PC-3 (cell line): ENCODE results near the gene TMEM178B. TPM values are rescaled to one million over a fixed set of nuclear protein-coding genes. Genes with fewer than 3 reads are reported as not detected.

Experiments used
- ATAC-seq: fragments of 200-7000 bp; cut with Tn5 transposase; 2 replicates; pipeline ENCODE4 v1.9.1; 2020; ENCODE audit warnings: mild to moderate bottlenecking, moderate library complexity
- BruUV-seq: library from RNA; stranded (reverse); fragments of 400-500 nt; replicated peaks from 2 replicates; lab custom pipeline; 2021; lab: Mats Ljungman, UMichigan
- CTCF ChIA-PET: fragments of 300-600 bp; sonication (Branson Sonifier 250); formaldehyde crosslinking; loops from one replicate; lab custom pipeline; 2022; ENCODE audit warnings: antibody characterized with exemption; lab: Charles Lee
- POLR2A ChIA-PET: fragments of 300-600 bp; sonication (Branson Sonifier 250); formaldehyde crosslinking; loops from one replicate; lab custom pipeline; 2022; ENCODE audit warnings: antibody characterized with exemption; ENCODE audit not compliant: unreplicated experiment; lab: Charles Lee
- DNase-seq: peaks from one replicate; pipeline ENCODE4 v3.0.0-alpha.2; 2015
- H2AFZ ChIP-seq: fragments of 300-600 bp; sonication (generic); 2 replicates; pipeline ENCODE4 v1.6.0; 2016; ENCODE audit warnings: antibody characterized with exemption, low read length
- H3F3A ChIP-seq: fragments of 300-600 bp; sonication (generic); one replicate; pipeline ENCODE4 v1.6.0; 2017; ENCODE audit warnings: antibody characterized with exemption, low read length, control low read depth, mild to moderate bottlenecking; ENCODE audit not compliant: unreplicated experiment
- H3K27ac ChIP-seq: fragments of 300-600 bp; sonication (generic); 2 replicates; pipeline ENCODE4 v1.5.1; 2016; ENCODE audit warnings: mild to moderate bottlenecking, low read length
- H3K27me3 ChIP-seq: fragments of 300-600 bp; sonication (generic); 2 replicates; pipeline ENCODE4 v1.6.1; 2016; ENCODE audit warnings: low read length, mixed read lengths
- H3K36me3 ChIP-seq: fragments of 300-600 bp; sonication (generic); 2 replicates; pipeline ENCODE4 v1.6.1; 2016; ENCODE audit warnings: low read depth, mixed run types, low read length, mixed read lengths
- H3K4me1 ChIP-seq: fragments of 300-600 bp; sonication (generic); 2 replicates; pipeline ENCODE4 v1.5.1; 2016; ENCODE audit warnings: low read length; ENCODE audit not compliant: insufficient read depth
- H3K4me2 ChIP-seq: fragments of 300-600 bp; sonication (generic); 2 replicates; pipeline ENCODE4 v1.6.0; 2016; ENCODE audit warnings: low read length
- H3K4me3 ChIP-seq: fragments of 300-600 bp; sonication (generic); 2 replicates; pipeline ENCODE4 v1.5.1; 2016; ENCODE audit warnings: mild to moderate bottlenecking, low read length, mixed read lengths
- H3K79me2 ChIP-seq: fragments of 300-600 bp; sonication (generic); 2 replicates; pipeline ENCODE4 v1.6.1; 2017; ENCODE audit warnings: low read length, mixed read lengths
- H3K9ac ChIP-seq: fragments of 300-600 bp; sonication (generic); 2 replicates; pipeline ENCODE4 v1.6.0; 2016; ENCODE audit warnings: mild to moderate bottlenecking, low read length
- H3K9me2 ChIP-seq: fragments of 300-600 bp; sonication (generic); replicated peaks from 2 replicates; pipeline ENCODE4 v1.6.1; 2016; ENCODE audit warnings: mixed run types, low read length, mixed read lengths
- H3K9me3 ChIP-seq: fragments of 300-600 bp; sonication (generic); 2 replicates; pipeline ENCODE4 v1.6.1; 2016; ENCODE audit warnings: low read length, mixed read lengths
- H4K20me1 ChIP-seq: fragments of 300-600 bp; sonication (generic); 2 replicates; pipeline ENCODE4 v1.6.1; 2016; ENCODE audit warnings: low read length, mixed read lengths
- CTCF ChIP-seq: fragments of 300-600 bp; sonication (generic); conservative IDR thresholded peaks from 2 replicates; pipeline ENCODE4 v1.5.1; 2017; ENCODE audit warnings: antibody characterized with exemption, low read depth, mild to moderate bottlenecking, low read length
- EZH2 ChIP-seq: fragments of 300-600 bp; sonication (generic); IDR thresholded peaks from one replicate; pipeline ENCODE4 v1.6.1; 2017; ENCODE audit warnings: antibody characterized with exemption, mild to moderate bottlenecking, low read length; ENCODE audit not compliant: unreplicated experiment
- EZH2phosphoT487 ChIP-seq: fragments of 300-600 bp; sonication (generic); IDR thresholded peaks from 2 replicates; pipeline ENCODE4 v1.6.1; 2018; ENCODE audit warnings: mild to moderate bottlenecking, antibody characterized with exemption, low read length, borderline replicate concordance
- intact Hi-C: fragments of 100-400 bp; cut with micrococcal nuclease; formaldehyde crosslinking; loops from 2 replicates; pipeline ENCODE4 v1.9.0; 2023
- total RNA-seq: library from RNA; depleted of rRNA; stranded (reverse); fragments of >200 nt; gene quantifications from 2 replicates; pipeline ENCODE4 v1.2.3, GENCODE V29; 2014

Gene TMEM178B
- total RNA-seq, 1 experiment from 2014 or later: 0.29 TPM

GRCh38 chr7:141370650-141371049 is 296.8 kb downstream of the TMEM178B start:
- TF ChIP-seq EZH2 (no peak), CTCF (no peak), EZH2phosphoT487 (no peak)
- Histone ChIP-seq H3K9me2 (no peaks in the 10 kb centered on the region), H2AFZ (no peak overlapping the region), H3K79me2 (no peaks in the 10 kb centered on the region), H3K36me3 (no peaks in the 10 kb centered on the region), H4K20me1 (no peaks in the 10 kb centered on the region), H3K4me1 (no peaks in the 10 kb centered on the region), H3K27ac (no peak overlapping the region), H3K4me2 (no peak overlapping the region), H3K27me3 (peaks cover 47% of the 10 kb centered on the region), H3F3A (no peaks in the 10 kb centered on the region), H3K4me3 (no peak overlapping the region), H3K9ac (no peak overlapping the region), H3K9me3 (no peaks in the 10 kb centered on the region)
- BruUV-seq: no TSS peak
- intact Hi-C loops: no loop called here
- ChIA-PET CTCF (no interaction called here), POLR2A (no interaction called here)
- ATAC-seq (no peak), DNase-seq (no peak)

- Histone ChIP-seq H3K4me1 (no peaks in the 10 kb centered on the region), H3K9ac (no peak overlapping the region), H3K79me2 (no peaks in the 10 kb centered on the region), H3K9me2 (no peaks in the 10 kb centered on the region), H3F3A (no peaks in the 10 kb centered on the region), H3K27ac (no peak overlapping the region), H3K4me3 (no peak overlapping the region), H3K9me3 (no peaks in the 10 kb centered on the region), H4K20me1 (no peaks in the 10 kb centered on the region), H3K27me3 (peaks cover 49% of the 10 kb centered on the region), H3K4me2 (no peak overlapping the region), H2AFZ (no peak overlapping the region), H3K36me3 (no peaks in the 10 kb centered on the region)
- BruUV-seq: no TSS peak
- TF ChIP-seq EZH2 (no peak), EZH2phosphoT487 (no peak), CTCF (no peak)
- DNase-seq (no peak), ATAC-seq (no peak)
- CTCF ChIA-PET: no interaction called here
- POLR2A ChIA-PET: no interaction called here
- intact Hi-C loops: no loop called here
These were observed 300.6 kb downstream of the TMEM178B start for GRCh38 chr7:141374425-141374824.

- Histone ChIP-seq H3K9ac (no peak overlapping the region), H4K20me1 (no peaks in the 10 kb centered on the region), H3F3A (no peaks in the 10 kb centered on the region), H3K36me3 (no peaks in the 10 kb centered on the region), H3K9me3 (no peaks in the 10 kb centered on the region), H3K4me2 (no peak overlapping the region), H3K4me1 (no peaks in the 10 kb centered on the region), H3K27ac (no peak overlapping the region), H3K9me2 (no peaks in the 10 kb centered on the region), H3K27me3 (peaks cover 49% of the 10 kb centered on the region), H2AFZ (no peak overlapping the region), H3K4me3 (no peak overlapping the region), H3K79me2 (no peaks in the 10 kb centered on the region)
- ATAC-seq (no peak), DNase-seq (no peak)
- BruUV-seq: no TSS peak
- ChIA-PET CTCF (no interaction called here), POLR2A (no interaction called here)
- intact Hi-C loops: no loop called here
- no peak for TF ChIP-seq EZH2phosphoT487
- TF ChIP-seq CTCF: no peak
- no peak for TF ChIP-seq EZH2
These were observed 301.6 kb downstream of the TMEM178B start for GRCh38 chr7:141375442-141375841.
